SK-N-SH (cell line): ENCODE data around the gene CDH22. TPM values are rescaled to one million over a fixed set of nuclear protein-coding genes. Genes with fewer than 3 reads are reported as not detected.

Experiments
- CTCF ChIA-PET: fragments of 300-600, 350-600 bp; formaldehyde crosslinking; extraction: SDS; loops from one replicate; lab custom pipeline; 2021; lab: Yijun Ruan, JAX
- POLR2A ChIA-PET: fragments of 350-600 bp; sonication (Branson Sonifier 250); formaldehyde crosslinking; extraction: SDS; loops from one replicate; lab custom pipeline; 2020; ENCODE audit warnings: antibody characterized with exemption, inconsistent platforms; lab: Yijun Ruan, JAX
- DNase-seq: peaks from one replicate; pipeline ENCODE4 v3.0.0; 2012
- H2AFZ ChIP-seq: fragments of 200-600 bp; sonication (generic); 2 replicates; pipeline ENCODE4 v1.8.1; 2016; ENCODE audit warnings: antibody characterized with exemption, mild to moderate bottlenecking, low read depth
- H3F3A ChIP-seq: fragments of 200-600 bp; sonication (generic); replicated peaks from 2 replicates; pipeline ENCODE3; 2016; ENCODE audit warnings: antibody characterized with exemption, mild to moderate bottlenecking; ENCODE audit not compliant: insufficient read depth
- H3K27ac ChIP-seq, 2 experiments: fragments of 200-500 bp in 1 of 2; fragments of 200-600 bp in 1 of 2; sonication (Bioruptor generic) in 1 of 2; sonication (generic), shearing (Covaris generic) in 1 of 2; 2 replicates each; pipeline versions ENCODE4 v1.5.1 to v1.6.1; 2014 to 2016; ENCODE audit warnings: low read depth in 2 of 2, inconsistent platforms in 1 of 2, low read length in 1 of 2, mild to moderate bottlenecking in 1 of 2, mixed read lengths in 1 of 2
- H3K27me3 ChIP-seq: fragments of 200-600 bp; sonication (generic), shearing (Covaris generic); 2 replicates; pipeline ENCODE4 v1.6.1; 2016; ENCODE audit warnings: mixed run types; ENCODE audit not compliant: insufficient read depth
- H3K36me3 ChIP-seq, 2 experiments: fragments of 200-500 bp in 1 of 2; fragments of 200-600 bp in 1 of 2; sonication (Bioruptor generic) in 1 of 2; sonication (generic) in 1 of 2; replicated peaks in 1 of 2; 2 replicates each; pipeline versions ENCODE3 to v1.5.1; 2014 to 2016; ENCODE audit warnings: low read length in 1 of 2, mild to moderate bottlenecking in 1 of 2; ENCODE audit not compliant: insufficient read depth in 2 of 2, control insufficient read depth in 1 of 2
- H3K4me1 ChIP-seq, 2 experiments: fragments of 200-500 bp in 1 of 2; fragments of 200-600 bp in 1 of 2; sonication (Bioruptor generic) in 1 of 2; sonication (generic), shearing (Covaris generic) in 1 of 2; 2 replicates each; pipeline versions ENCODE4 v1.5.1 to v1.6.1; 2014 to 2016; ENCODE audit warnings: low read depth in 1 of 2, low read length in 1 of 2, mixed run types in 1 of 2; ENCODE audit not compliant: insufficient read depth in 2 of 2, control insufficient read depth in 1 of 2
- H3K4me2 ChIP-seq: fragments of 200-600 bp; sonication (generic), shearing (Covaris generic); 2 replicates; pipeline ENCODE4 v1.6.1; 2017; ENCODE audit warnings: mixed run types
- H3K4me3 ChIP-seq, 2 experiments: fragments of 200-500 bp in 1 of 2; fragments of 200-600 bp in 1 of 2; sonication (Bioruptor generic) in 1 of 2; sonication (generic), shearing (Covaris generic) in 1 of 2; 2 replicates each; pipeline versions ENCODE4 v1.5.1 to v1.8.1; 2014 to 2016; ENCODE audit warnings: low read depth in 2 of 2, inconsistent platforms in 1 of 2, low read length in 1 of 2, mild to moderate bottlenecking in 1 of 2, mixed read lengths in 1 of 2, moderate library complexity in 1 of 2
- H3K79me2 ChIP-seq: fragments of 200-600 bp; sonication (generic); 2 replicates; pipeline ENCODE4 v1.8.1; 2017; ENCODE audit warnings: mild to moderate bottlenecking; ENCODE audit not compliant: insufficient read depth
- H3K9ac ChIP-seq: fragments of 200-600 bp; sonication (generic); 2 replicates; pipeline ENCODE4 v1.6.1; 2017; ENCODE audit warnings: mixed run types
- H3K9me2 ChIP-seq: fragments of 200-600 bp; sonication (generic); 2 replicates; pipeline ENCODE4 v1.6.1; 2017; ENCODE audit warnings: mixed run types
- H3K9me3 ChIP-seq: fragments of 200-600 bp; sonication (generic); 2 replicates; pipeline ENCODE4 v1.6.1; 2017; ENCODE audit warnings: mixed run types, mild to moderate bottlenecking, moderate library complexity
- H4K20me1 ChIP-seq: fragments of 200-600 bp; sonication (generic); 2 replicates; pipeline ENCODE4 v1.6.1; 2017; ENCODE audit warnings: mild to moderate bottlenecking, mixed run types; ENCODE audit not compliant: insufficient read depth
- CHD2 ChIP-seq: fragments of 150-350 bp; IDR thresholded peaks from 2 replicates; pipeline ENCODE4 v1.6.1; 2018; ENCODE audit warnings: low read length; ENCODE audit not compliant: partially characterized antibody
- ELF1 ChIP-seq: IDR thresholded peaks from 2 replicates; pipeline ENCODE4 v1.4.0; 2012
- FOSL2 ChIP-seq: IDR thresholded peaks from 2 replicates; pipeline ENCODE4 v1.4.0; 2012; ENCODE audit warnings: low read depth, mild to moderate bottlenecking, moderate library complexity, borderline replicate concordance
- GABPA ChIP-seq: IDR thresholded peaks from 2 replicates; pipeline ENCODE4 v1.4.0; 2012; ENCODE audit warnings: low read depth, mild to moderate bottlenecking
- GATA2 ChIP-seq: sonication (generic); formaldehyde crosslinking; IDR thresholded peaks from 2 replicates; pipeline ENCODE4 v1.5.0; 2020; ENCODE audit warnings: mild to moderate bottlenecking, missing genetic modification reagents
- MEF2A ChIP-seq: IDR thresholded peaks from 2 replicates; pipeline ENCODE4 v1.4.0; 2012; ENCODE audit warnings: low read depth, borderline replicate concordance
- RAD21 ChIP-seq: IDR thresholded peaks from 2 replicates; pipeline ENCODE4 v1.6.1; 2012; ENCODE audit warnings: mild to moderate bottlenecking, low read length
- RXRA ChIP-seq: IDR thresholded peaks from 2 replicates; pipeline ENCODE4 v1.4.0; 2012; ENCODE audit warnings: low read depth, mild to moderate bottlenecking, borderline replicate concordance
- SIN3A ChIP-seq: IDR thresholded peaks from 2 replicates; pipeline ENCODE4 v1.6.1; 2012; ENCODE audit warnings: low read depth, mild to moderate bottlenecking, low read length, moderate library complexity, borderline replicate concordance
- WGBS: methylation state at CpG from one replicate; pipeline ENCODE4 v1.1.6; 2017; ENCODE audit warnings: low lambda C conversion rate; 5-methylcytosine and 5-hydroxymethylcytosine counted together
- polyA plus RNA-seq, 3 experiments: library from polyadenylated mRNA; depleted of rRNA; stranded (reverse); fragments of >200 nt; gene quantifications; 2 replicates each; pipeline ENCODE4 v1.2.3, GENCODE V29; 2012
- TF ChIP-seq, protein P1 (sequence below): fragments of 200-600 bp; sonication (generic); IDR thresholded peaks from 2 replicates; pipeline ENCODE4 v1.6.1; 2017; ENCODE audit warnings: antibody characterized with exemption, mild to moderate bottlenecking, moderate library complexity
- TF ChIP-seq, protein P2 (sequence below): fragments of 150-350 bp; IDR thresholded peaks from 2 replicates; pipeline ENCODE4 v1.6.1; 2016; ENCODE audit warnings: mild to moderate bottlenecking, low read depth, low read length

CDH22 gene, protein sequence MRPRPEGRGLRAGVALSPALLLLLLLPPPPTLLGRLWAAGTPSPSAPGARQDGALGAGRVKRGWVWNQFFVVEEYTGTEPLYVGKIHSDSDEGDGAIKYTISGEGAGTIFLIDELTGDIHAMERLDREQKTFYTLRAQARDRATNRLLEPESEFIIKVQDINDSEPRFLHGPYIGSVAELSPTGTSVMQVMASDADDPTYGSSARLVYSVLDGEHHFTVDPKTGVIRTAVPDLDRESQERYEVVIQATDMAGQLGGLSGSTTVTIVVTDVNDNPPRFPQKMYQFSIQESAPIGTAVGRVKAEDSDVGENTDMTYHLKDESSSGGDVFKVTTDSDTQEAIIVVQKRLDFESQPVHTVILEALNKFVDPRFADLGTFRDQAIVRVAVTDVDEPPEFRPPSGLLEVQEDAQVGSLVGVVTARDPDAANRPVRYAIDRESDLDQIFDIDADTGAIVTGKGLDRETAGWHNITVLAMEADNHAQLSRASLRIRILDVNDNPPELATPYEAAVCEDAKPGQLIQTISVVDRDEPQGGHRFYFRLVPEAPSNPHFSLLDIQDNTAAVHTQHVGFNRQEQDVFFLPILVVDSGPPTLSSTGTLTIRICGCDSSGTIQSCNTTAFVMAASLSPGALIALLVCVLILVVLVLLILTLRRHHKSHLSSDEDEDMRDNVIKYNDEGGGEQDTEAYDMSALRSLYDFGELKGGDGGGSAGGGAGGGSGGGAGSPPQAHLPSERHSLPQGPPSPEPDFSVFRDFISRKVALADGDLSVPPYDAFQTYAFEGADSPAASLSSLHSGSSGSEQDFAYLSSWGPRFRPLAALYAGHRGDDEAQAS
- polyA plus RNA-seq (2012; rRNA removed): 0.03 TPM in 1 of 2 replicates, not detected in the other
- not detected in 2 replicates for polyA plus RNA-seq (2012; cell fraction: cytosol; rRNA removed)
- not detected in 2 replicates for polyA plus RNA-seq (2012; cell fraction: nucleus; rRNA removed)

DNA sequence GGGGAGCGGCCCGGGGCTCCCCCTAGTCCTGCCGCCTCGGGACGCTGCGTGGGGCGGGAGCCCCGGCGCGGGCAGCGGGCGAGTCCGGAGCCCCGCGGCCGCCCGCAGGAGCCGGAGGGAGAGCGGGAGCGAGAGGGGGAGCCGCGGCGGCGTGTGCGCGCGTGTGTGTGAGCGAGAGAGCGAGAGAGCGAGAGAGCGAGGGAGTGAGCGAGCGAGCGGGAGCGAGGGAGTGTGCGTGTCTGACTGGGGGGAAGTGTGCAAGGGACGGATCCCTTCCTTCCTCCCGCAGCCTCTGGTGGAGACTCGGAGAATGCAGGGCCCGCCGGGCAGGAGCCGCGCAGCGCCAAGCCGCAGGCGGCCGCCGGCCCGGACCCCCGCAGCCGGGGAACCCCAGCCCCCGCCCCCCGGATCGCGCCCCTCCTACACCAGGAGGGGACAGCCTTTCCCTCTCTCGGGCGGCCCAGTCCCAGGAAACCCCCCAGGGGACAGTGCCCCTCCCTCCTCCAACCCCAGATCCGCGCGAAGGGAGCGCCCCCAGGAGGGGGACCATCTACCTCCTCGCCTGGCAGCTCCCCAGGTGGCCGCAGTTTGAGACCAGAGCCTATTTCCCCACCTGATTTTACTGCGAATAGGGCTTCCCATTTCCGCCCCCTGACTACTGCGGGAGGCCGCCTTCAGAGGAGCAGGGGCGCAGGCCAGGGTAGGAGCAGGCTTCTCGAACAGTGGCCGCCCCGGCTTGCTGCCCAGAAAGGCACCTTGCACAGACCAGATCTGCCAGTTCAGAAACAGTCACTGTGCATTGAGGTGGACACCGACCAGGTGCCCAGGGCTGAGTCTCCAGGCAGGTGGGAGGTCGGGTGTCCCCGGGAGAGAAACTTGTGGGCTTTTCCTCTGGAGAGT is at the start of gene CDH22:
Gene CDH22, minus strand, starts transcription at position 241 of the 900 bp plus-strand sequence. CDS start 57,204 bp downstream, outside the sequence.
- H3K4me1 ChIP-seq: no peaks in the 10 kb centered on the region; a peak in 1 of 4 replicates
- POLR2A ChIA-PET: no interaction called here
- H3K27me3 ChIP-seq: peaks cover 72% of the 10 kb centered on the region
- DNase-seq: peak; percentile 91
- no peaks in the 10 kb centered on the region for H3F3A ChIP-seq
- H4K20me1 ChIP-seq: no peaks in the 10 kb centered on the region
- no peaks in the 10 kb centered on the region for H3K79me2 ChIP-seq
- TF ChIP-seq GABPA (no peak), SIN3A (no peak), CHD2 (no peak), RAD21 (peak; percentile 6; the same call in 1 of the 2 replicates), FOSL2 (no peak), ELF1 (no peak)
- TF ChIP-seq, protein P1, sequence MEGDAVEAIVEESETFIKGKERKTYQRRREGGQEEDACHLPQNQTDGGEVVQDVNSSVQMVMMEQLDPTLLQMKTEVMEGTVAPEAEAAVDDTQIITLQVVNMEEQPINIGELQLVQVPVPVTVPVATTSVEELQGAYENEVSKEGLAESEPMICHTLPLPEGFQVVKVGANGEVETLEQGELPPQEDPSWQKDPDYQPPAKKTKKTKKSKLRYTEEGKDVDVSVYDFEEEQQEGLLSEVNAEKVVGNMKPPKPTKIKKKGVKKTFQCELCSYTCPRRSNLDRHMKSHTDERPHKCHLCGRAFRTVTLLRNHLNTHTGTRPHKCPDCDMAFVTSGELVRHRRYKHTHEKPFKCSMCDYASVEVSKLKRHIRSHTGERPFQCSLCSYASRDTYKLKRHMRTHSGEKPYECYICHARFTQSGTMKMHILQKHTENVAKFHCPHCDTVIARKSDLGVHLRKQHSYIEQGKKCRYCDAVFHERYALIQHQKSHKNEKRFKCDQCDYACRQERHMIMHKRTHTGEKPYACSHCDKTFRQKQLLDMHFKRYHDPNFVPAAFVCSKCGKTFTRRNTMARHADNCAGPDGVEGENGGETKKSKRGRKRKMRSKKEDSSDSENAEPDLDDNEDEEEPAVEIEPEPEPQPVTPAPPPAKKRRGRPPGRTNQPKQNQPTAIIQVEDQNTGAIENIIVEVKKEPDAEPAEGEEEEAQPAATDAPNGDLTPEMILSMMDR: peak; percentile 39
- H3K4me2 ChIP-seq: peak within 1 kb of the TSS; percentile 59; the same call in 1 of the 2 replicates
- no peaks in the 10 kb centered on the region for H3K9me2 ChIP-seq
- WGBS: 6% methylated on average over 40 of the region's 74 CpGs
- H3K4me3 ChIP-seq: peak within 1 kb of the TSS; percentile 44 to 49; a peak in 3 of 4 replicates
- no peak within 1 kb of the TSS for H3K9ac ChIP-seq
- CTCF ChIA-PET: interaction anchor here (0.6 to 14.2 kb wide), 24 partner anchors 8 to 321 kb away, joined by 3 to 190 read pairs (median 4); no protein-coding TSS in a partner anchor
- H2AFZ ChIP-seq: no peak within 1 kb of the TSS
- no peak within 1 kb of the TSS for H3K27ac ChIP-seq
- no peaks in the 10 kb centered on the region for H3K9me3 ChIP-seq
- H3K36me3 ChIP-seq: no peaks in the 10 kb centered on the region

DNA sequence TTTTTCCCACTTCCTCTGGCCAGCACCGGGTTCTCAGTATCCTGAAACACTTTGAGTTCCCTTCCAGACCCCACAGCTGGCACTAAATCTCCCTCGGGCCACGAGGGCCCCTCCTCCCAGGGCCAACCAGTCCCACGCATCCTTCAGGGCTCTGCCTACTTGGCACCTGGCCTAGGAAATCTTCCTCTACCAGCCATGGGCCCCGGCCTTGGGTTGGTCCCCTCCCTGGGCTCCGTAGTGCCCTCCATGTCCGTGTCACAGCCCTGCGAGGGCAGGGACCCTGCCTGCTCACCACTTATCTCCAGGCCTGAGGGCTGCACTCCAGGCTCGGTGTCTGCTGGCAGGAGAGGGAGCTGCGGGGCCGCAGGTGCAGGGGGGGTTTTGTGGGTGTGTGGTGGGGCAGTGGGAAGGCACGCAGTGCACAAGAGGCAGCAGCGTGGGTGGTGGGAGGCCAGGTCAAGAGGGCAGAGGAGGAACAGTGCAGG is 48.8 kb upstream of the CDH22 start:
- no peak overlapping the region for H3K4me2 ChIP-seq
- no peaks in the 10 kb centered on the region for H3K27me3 ChIP-seq
- peaks cover 0 to 37% of the 10 kb centered on the region in 2 experiments; a peak in 1 of 4 replicates for H3K4me1 ChIP-seq
- no peak for TF ChIP-seq MEF2A
- TF ChIP-seq, protein P2, sequence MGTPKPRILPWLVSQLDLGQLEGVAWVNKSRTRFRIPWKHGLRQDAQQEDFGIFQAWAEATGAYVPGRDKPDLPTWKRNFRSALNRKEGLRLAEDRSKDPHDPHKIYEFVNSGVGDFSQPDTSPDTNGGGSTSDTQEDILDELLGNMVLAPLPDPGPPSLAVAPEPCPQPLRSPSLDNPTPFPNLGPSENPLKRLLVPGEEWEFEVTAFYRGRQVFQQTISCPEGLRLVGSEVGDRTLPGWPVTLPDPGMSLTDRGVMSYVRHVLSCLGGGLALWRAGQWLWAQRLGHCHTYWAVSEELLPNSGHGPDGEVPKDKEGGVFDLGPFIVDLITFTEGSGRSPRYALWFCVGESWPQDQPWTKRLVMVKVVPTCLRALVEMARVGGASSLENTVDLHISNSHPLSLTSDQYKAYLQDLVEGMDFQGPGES: no peak
- peak; percentile 42; the same call in 1 of the 2 replicates for TF ChIP-seq GATA2 (CRISPR knock-in tag)
- TF ChIP-seq RXRA: no peak
- peaks cover 14% of the 10 kb centered on the region for H4K20me1 ChIP-seq
- H3K9me2 ChIP-seq: no peaks in the 10 kb centered on the region
- no peak overlapping the region for H3K9ac ChIP-seq
- no peaks in the 10 kb centered on the region for H3K9me3 ChIP-seq
- H2AFZ ChIP-seq: no peak overlapping the region
- 51% methylated on average over 6 of the region's 13 CpGs for WGBS
- peaks cover 16% of the 10 kb centered on the region for H3K79me2 ChIP-seq
- H3F3A ChIP-seq: no peaks in the 10 kb centered on the region
- peak overlapping the region in 1 of 2 experiments; percentile 56; a peak in 1 of 4 replicates for H3K27ac ChIP-seq
- no peak overlapping the region for H3K4me3 ChIP-seq
- CTCF ChIA-PET: interaction anchor here (1.1 to 5.2 kb wide), 5 partner anchors 50 to 228 kb away, joined by 3 to 32 read pairs (median 4); no protein-coding TSS in a partner anchor
- POLR2A ChIA-PET: no interaction called here
- H3K36me3 ChIP-seq: peaks cover 4 to 50% of the 10 kb centered on the region in 2 experiments
- DNase-seq: peak; percentile 80
